ENCODE measurements around the gene KCNT2.

GRCh38 chr1:196494766-196495165, 113.5 kb downstream of the KCNT2 start:
- TF ChIP-seq CTCF (IDR thresholded peaks at IDR 0.05) (no peak), POLR2A (IDR thresholded peaks at IDR 0.05) (no peak), POLR2AphosphoS5 (IDR thresholded peaks at IDR 0.05) (no peak)
